Ectodermal cell (in vitro differentiated cells): ENCODE data around the gene CDC25A.
"Not testable (repeated sequence)": the region's sequence is repeated elsewhere in the genome, so short reads cannot be mapped to it uniquely, and the experiment has no call there.

Experiments used
- H3K27ac ChIP-seq: 2 replicates; pipeline ENCODE4 v1.7.0; 2013; ENCODE audit warnings: mild to moderate bottlenecking, low read depth, low read length; ENCODE audit not compliant: insufficient read depth, poor library complexity, severe bottlenecking
- H3K27me3 ChIP-seq: 2 replicates; pipeline ENCODE4 v1.7.0; 2013; ENCODE audit warnings: mild to moderate bottlenecking, low read length; ENCODE audit not compliant: insufficient read depth, control insufficient read depth, poor library complexity, severe bottlenecking
- H3K36me3 ChIP-seq: one replicate; pipeline ENCODE4 v1.7.0; 2013; ENCODE audit warnings: low read length; ENCODE audit not compliant: control insufficient read depth, insufficient read depth
- H3K4me1 ChIP-seq: one replicate; pipeline ENCODE4 v1.7.0; 2013; ENCODE audit warnings: low read length; ENCODE audit not compliant: control insufficient read depth, insufficient read depth
- H3K4me3 ChIP-seq: 2 replicates; pipeline ENCODE4 v1.7.0; 2013; ENCODE audit warnings: low read depth, low read length, control low read depth; ENCODE audit not compliant: insufficient read depth
- H3K9me3 ChIP-seq: 2 replicates; pipeline ENCODE4 v1.7.0; 2013; ENCODE audit warnings: mild to moderate bottlenecking, low read length, moderate library complexity; ENCODE audit not compliant: control insufficient read depth
- WGBS, 2 experiments: methylation state at CpG; one replicate each; pipeline ENCODE4 v1.1.7; 2013; ENCODE audit warnings: missing lambda C conversion rate in 2 of 2; 5-methylcytosine and 5-hydroxymethylcytosine counted together

The CDC25A gene

DNA sequence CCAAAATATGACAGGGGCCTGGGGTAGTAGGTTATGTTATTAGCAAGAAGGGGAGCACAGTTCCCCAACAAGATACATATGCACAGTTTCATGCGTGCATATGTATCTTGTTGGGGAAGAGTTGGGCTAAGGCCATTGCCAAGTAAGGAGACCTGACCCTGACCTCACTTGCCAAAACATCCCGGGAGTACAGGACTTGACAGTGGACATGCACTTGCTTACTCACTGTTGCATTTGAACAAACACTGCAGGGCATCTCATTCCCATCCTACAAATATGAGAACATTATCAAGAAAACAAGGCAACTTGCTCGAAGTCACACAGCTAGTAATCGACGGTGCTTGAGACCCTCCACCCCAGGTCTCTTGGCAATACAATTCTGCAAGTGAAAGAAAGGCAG is 30.3 kb upstream of the CDC25A start:
- H3K4me3 ChIP-seq, result no peak overlapping the region
- H3K36me3 ChIP-seq, result no peaks in the 10 kb centered on the region
- H3K27ac ChIP-seq, result no peak overlapping the region
- H3K4me1 ChIP-seq, result no peaks in the 10 kb centered on the region
- WGBS, 2 experiments, result 92 to 93% methylated on average over 5 of the region's 5 CpGs
- H3K9me3 ChIP-seq, result no peaks in the 10 kb centered on the region
- no peaks in the 10 kb centered on the region for H3K27me3 ChIP-seq

DNA sequence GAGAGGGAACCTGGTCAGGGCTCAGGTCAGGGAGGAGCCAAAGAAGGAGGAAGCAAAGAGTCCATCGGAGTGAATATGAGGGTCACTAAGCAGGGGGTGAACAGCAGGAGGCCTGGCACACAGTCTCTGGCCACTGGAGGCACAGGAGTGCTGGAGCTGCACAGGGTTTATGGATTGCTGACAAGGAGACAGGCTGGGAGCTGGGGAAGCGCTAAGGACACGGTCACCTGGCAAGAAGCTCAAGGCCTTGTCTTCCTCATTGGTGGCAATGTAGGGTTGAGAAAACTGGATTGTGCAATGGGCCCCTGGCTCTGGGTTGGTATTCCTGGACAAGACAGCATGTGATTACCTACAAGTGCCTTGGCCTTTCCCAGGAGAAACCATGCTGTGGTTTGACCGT is 29.2 kb upstream of the CDC25A start:
- 85 to 89% methylated on average over 4 of the region's 4 CpGs for WGBS, 2 experiments

DNA sequence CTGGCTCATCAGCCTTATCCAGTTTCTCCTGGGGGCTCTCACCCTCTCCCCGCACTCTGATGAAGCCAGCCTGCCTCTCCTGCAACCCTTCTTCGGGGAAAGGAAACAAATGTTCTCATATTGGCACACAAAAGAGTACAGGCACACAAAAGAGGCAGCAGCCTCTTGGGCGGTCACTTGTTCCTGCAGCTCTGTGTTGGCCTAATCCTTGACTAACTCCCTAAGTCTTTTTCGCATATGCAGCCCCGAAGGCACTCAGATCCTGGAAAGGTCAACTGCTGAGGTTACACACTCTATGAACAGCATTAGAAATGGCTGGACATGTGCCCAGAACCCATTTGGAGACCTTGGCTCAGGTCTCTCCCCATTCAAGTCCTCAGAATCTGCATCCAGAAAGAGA is 27.7 kb upstream of the CDC25A start:
- H3K27ac ChIP-seq, result no peak overlapping the region
- 81 to 88% methylated on average over 5 of the region's 5 CpGs for WGBS, 2 experiments
- no peaks in the 10 kb centered on the region for H3K36me3 ChIP-seq
- H3K4me3 ChIP-seq, result no peak overlapping the region
- no peaks in the 10 kb centered on the region for H3K9me3 ChIP-seq
- H3K27me3 ChIP-seq, result no peaks in the 10 kb centered on the region
- H3K4me1 ChIP-seq, result no peaks in the 10 kb centered on the region

More for the DNA sequence above, 29.2 kb upstream of the CDC25A start:
- H3K27ac ChIP-seq, result no peak overlapping the region
- no peaks in the 10 kb centered on the region for H3K27me3 ChIP-seq
- no peaks in the 10 kb centered on the region for H3K9me3 ChIP-seq
- no peak overlapping the region for H3K4me3 ChIP-seq
- H3K4me1 ChIP-seq, result no peaks in the 10 kb centered on the region
- no peaks in the 10 kb centered on the region for H3K36me3 ChIP-seq

DNA sequence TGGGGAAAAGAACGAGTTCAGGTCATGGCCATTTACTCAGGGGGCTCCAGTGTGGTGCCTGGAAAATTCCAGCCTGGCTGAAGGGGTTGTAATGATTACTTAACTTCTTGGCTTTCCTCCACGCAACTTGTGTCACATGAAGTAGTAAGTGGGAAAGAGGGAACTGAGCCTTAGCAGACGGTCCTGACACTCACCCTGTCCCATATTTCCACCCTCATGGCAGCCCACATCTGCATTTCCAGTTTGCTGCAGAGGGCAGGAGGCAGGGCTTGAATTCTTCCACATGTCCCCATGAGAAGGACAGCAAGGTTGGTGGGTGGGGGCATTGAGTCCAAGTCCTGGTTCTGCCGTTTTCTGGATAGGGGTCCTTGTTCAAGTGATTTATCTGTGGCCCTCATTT is 27.2 kb upstream of the CDC25A start:
- WGBS, 2 experiments, result 91 to 92% methylated on average over 4 of the region's 4 CpGs
- H3K27ac ChIP-seq, result no peak overlapping the region
- no peaks in the 10 kb centered on the region for H3K9me3 ChIP-seq
- H3K4me3 ChIP-seq, result no peak overlapping the region
- no peaks in the 10 kb centered on the region for H3K4me1 ChIP-seq
- H3K36me3 ChIP-seq, result no peaks in the 10 kb centered on the region
- H3K27me3 ChIP-seq, result no peaks in the 10 kb centered on the region

DNA sequence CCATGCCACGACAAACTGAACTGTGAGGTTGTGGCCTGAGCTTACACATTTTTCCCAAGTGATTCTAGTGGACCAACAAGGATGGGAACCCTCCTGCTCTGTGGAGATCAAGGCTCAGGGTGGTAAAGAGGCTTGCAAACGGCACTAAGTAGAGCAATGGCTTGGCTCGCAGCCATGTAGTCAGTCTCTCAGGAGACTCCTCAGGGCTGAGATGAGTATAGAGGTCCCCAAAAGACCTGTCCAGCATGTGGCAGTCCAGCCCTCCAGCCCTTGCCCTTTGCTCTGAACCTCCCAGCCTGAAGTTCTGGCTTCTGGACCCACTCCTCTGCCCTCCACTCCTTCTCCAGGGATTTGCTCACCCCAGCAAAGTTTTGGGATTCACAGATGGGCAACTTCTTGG is 26.8 kb upstream of the CDC25A start:
- Histone ChIP-seq H3K27ac (no peak overlapping the region), H3K4me1 (no peaks in the 10 kb centered on the region), H3K4me3 (no peak overlapping the region), H3K9me3 (no peaks in the 10 kb centered on the region), H3K36me3 (no peaks in the 10 kb centered on the region), H3K27me3 (no peaks in the 10 kb centered on the region)
- 93 to 95% methylated on average over 3 of the region's 3 CpGs for WGBS, 2 experiments

DNA sequence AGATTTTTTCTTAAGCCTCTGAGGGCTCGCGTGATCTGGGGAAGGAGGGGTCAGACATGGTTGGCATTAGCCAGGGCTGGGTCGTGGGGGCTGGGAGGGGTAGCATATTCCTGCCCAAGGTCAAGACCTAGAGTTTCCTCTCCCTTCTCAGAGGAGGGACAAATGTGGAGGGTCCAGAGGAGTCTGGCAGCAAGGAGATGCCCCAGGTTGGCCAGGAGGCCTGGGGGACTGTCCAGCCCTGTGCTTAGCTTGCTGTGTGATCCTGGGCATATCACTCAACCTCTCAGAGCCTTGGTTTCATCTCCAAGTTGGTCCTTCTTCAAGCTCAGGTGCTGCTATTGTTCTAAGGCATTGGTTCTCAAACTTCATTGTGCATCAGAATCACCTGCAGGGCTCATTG is 26.0 kb upstream of the CDC25A start:
- WGBS, 2 experiments, result 87 to 93% methylated on average over 3 of the region's 3 CpGs
- H3K36me3 ChIP-seq, result no peaks in the 10 kb centered on the region
- no peak overlapping the region for H3K27ac ChIP-seq
- H3K9me3 ChIP-seq, result no peaks in the 10 kb centered on the region
- H3K27me3 ChIP-seq, result no peaks in the 10 kb centered on the region
- no peaks in the 10 kb centered on the region for H3K4me1 ChIP-seq
- no peak overlapping the region for H3K4me3 ChIP-seq

DNA sequence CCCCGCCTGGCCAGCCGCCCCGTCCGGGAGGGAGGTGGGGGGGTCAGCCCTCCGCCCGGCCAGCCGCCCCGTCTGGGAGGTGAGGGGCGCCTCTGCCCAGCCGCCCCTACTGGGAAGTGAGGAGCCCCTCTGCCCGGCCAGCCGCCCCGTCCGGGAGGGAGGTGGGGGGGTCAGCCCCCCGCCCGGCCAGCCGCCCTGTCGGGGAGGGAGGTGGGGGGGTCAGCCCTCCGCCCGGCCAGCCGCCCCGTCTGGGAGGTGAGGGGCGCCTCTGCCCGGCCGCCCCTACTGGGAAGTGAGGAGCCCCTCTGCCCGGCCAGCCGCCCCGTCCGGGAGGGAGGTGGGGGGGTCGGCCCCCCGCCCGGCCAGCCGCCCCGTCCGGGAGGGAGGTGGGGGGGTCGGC is 23.6 kb upstream of the CDC25A start:
- H3K4me1 ChIP-seq, H3K36me3 ChIP-seq, H3K4me3 ChIP-seq, H3K27ac ChIP-seq, H3K9me3 ChIP-seq, H3K27me3 ChIP-seq: not testable (repeated sequence)
- 97 to 98% methylated on average over 9 to 14 of the region's 36 CpGs for WGBS, 2 experiments

DNA sequence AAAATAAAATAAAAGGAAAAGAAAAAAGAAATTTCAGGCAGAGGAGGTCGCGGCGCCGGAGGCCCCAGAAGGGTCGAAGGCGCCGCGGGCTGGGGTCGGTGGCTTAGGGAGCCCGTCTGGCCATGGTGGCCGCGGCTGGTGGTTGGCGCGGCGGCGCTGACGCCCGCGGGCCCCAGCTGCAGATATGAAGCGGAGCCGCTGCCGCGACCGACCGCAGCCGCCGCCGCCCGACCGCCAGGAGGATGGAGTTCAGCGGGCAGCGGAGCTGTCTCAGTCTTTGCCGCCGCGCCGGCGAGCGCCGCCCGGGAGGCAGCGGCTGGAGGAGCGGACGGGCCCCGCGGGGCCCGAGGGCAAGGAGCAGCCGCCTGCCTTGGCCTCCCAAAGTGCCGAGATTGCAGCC is 22.3 kb upstream of the CDC25A start:
- not testable (repeated sequence) for H3K9me3 ChIP-seq

DNA sequence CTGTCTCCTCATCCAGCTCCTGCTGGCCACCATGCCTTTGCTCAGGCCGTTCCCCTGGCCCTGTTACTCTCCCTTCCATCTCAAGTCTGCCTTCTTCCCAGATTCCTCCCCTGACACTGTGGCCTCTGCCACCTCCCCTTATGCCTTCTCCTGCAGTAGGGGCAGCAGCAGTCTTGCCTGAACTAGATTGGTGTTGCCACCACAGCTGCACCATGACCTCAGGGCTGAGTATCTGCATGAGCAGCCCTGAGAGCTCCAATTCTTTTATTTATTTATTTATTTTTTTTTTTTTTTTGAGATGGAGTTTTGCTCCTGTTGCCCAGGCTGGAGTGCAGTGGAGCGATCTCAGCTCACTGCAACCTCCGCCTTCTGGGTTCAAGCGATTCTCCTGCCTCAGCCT is 21.2 kb upstream of the CDC25A start:
- H3K9me3 ChIP-seq, result no peaks in the 10 kb centered on the region
- no peak overlapping the region for H3K4me3 ChIP-seq
- H3K36me3 ChIP-seq, result no peaks in the 10 kb centered on the region
- H3K27ac ChIP-seq, result no peak overlapping the region
- H3K27me3 ChIP-seq, result no peaks in the 10 kb centered on the region
- no peaks in the 10 kb centered on the region for H3K4me1 ChIP-seq
- 91 to 95% methylated on average over 4 of the region's 4 CpGs for WGBS, 2 experiments

More for the DNA sequence above, 22.3 kb upstream of the CDC25A start:
- not testable (repeated sequence) for H3K4me3 ChIP-seq, H3K4me1 ChIP-seq, H3K27me3 ChIP-seq, H3K36me3 ChIP-seq, H3K27ac ChIP-seq
- 98 to 99% methylated on average over 28 to 30 of the region's 48 CpGs for WGBS, 2 experiments

DNA sequence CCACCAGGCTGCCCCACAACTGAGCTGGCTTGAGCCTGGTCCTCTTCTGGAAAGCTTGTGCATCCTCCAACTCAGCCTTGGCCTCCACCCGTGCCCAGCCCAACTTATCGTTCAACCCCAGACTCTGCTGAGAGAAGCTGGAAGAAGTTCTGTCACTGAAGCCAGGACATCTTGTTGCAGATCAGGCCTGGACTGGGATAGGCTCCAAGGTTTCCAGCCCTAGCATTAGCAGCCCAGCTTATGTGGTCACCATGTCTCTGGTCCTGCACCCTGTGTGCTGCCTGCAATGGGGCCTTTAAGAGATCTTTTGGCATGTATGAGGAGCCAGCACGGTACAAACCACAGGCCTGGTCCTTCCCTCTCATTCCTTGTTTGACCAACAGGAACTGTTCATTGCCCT is 19.9 kb upstream of the CDC25A start:
- no peaks in the 10 kb centered on the region for H3K9me3 ChIP-seq
- no peaks in the 10 kb centered on the region for H3K36me3 ChIP-seq
- H3K4me3 ChIP-seq, result no peak overlapping the region
- WGBS, 2 experiments, result 92 to 98% methylated on average over 3 of the region's 3 CpGs
- H3K27ac ChIP-seq, result no peak overlapping the region
- no peaks in the 10 kb centered on the region for H3K27me3 ChIP-seq
- no peaks in the 10 kb centered on the region for H3K4me1 ChIP-seq

DNA sequence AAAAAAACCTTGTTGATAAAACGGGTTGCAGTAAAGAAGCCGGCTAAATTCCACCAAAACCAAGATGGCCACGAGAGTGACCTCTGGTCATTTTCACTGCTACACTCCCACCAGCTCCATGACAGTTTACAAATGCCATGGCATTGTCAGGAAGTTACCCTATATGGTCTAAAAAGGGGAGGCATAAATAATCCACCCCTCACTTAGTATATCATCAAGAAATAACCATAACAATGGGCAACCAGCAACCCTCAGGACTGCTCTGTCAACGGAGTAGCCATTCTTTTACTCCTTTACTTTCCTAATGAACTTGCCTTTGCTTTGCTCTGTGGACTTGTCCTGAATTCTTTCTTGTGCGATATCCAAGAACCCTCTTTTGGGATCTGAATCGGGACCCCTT is 14.4 kb upstream of the CDC25A start:
- Histone ChIP-seq H3K4me3 (no peak overlapping the region), H3K27me3 (no peaks in the 10 kb centered on the region), H3K4me1 (no peaks in the 10 kb centered on the region), H3K27ac (no peak overlapping the region), H3K9me3 (no peaks in the 10 kb centered on the region), H3K36me3 (no peaks in the 10 kb centered on the region)
- WGBS, 2 experiments, result 71 to 75% methylated on average over 6 of the region's 6 CpGs
